SK-N-SH treated with all-trans-retinoic acid at 6 μM for 48 hours (cell line): ENCODE results near the gene MRPS18A.
A peak's percentile ranks its signal among the peaks of the same experiment; 100 is the strongest.
"Not testable (repeated sequence)": the region's sequence is repeated elsewhere in the genome, so short reads cannot be mapped to it uniquely, and the experiment has no call there.

Experiments used
- ATAC-seq: fragments of 200-7000 bp; cut with Tn5 transposase; 3 replicates; pipeline ENCODE4 v1.9.1; 2020; ENCODE audit warnings: mild to moderate bottlenecking, moderate library complexity
- ARNTL ChIP-seq: fragments of 450-650 bp; formaldehyde crosslinking; IDR thresholded peaks from 2 replicates; pipeline ENCODE4 v1.5.0; 2020; ENCODE audit warnings: low read depth, mild to moderate bottlenecking, moderate library complexity, borderline replicate concordance
- BACH2 ChIP-seq: fragments of 250-450 bp; sonication (Bioruptor Pico); IDR thresholded peaks from 2 replicates; pipeline ENCODE4 v1.9.0; 2021; ENCODE audit warnings: mild to moderate bottlenecking, borderline replicate concordance
- CREB5 ChIP-seq: fragments of 250-450 bp; sonication (Bioruptor Pico); IDR thresholded peaks from 2 replicates; pipeline ENCODE4 v1.5.1; 2020; ENCODE audit warnings: low read depth, mild to moderate bottlenecking, moderate library complexity
- CSDC2 ChIP-seq: fragments of 250-450 bp; sonication (Bioruptor Pico); IDR thresholded peaks from 2 replicates; pipeline ENCODE4 v1.5.0; 2020; ENCODE audit warnings: mild to moderate bottlenecking, moderate library complexity
- CSRNP3 ChIP-seq: fragments of 250-450 bp; sonication (Bioruptor Pico); IDR thresholded peaks from 2 replicates; pipeline ENCODE4 v1.5.1; 2021; ENCODE audit warnings: mild to moderate bottlenecking, moderate library complexity
- ISL1 ChIP-seq: fragments of 250-450 bp; sonication (Bioruptor Pico); IDR thresholded peaks from 2 replicates; pipeline ENCODE4 v2.1.2; 2022; ENCODE audit warnings: mild to moderate bottlenecking, moderate library complexity
- OSR1 ChIP-seq: fragments of 250-450 bp; sonication (Bioruptor Pico); IDR thresholded peaks from 2 replicates; pipeline ENCODE4 v1.8.0; 2022; ENCODE audit warnings: moderate library complexity, mild to moderate bottlenecking, inconsistent platforms
- PATZ1 ChIP-seq: fragments of 250-450 bp; sonication (Bioruptor Pico); IDR thresholded peaks from 2 replicates; pipeline ENCODE4 v1.8.0; 2020; ENCODE audit warnings: mild to moderate bottlenecking, moderate library complexity, borderline replicate concordance
- TOX ChIP-seq: fragments of 250-450 bp; sonication (Bioruptor Pico); IDR thresholded peaks from 2 replicates; pipeline ENCODE4 v1.8.0; 2021; ENCODE audit warnings: mild to moderate bottlenecking, moderate library complexity, borderline replicate concordance
- TSHZ2 ChIP-seq: fragments of 250-450 bp; sonication (Bioruptor Pico); IDR thresholded peaks from 2 replicates; pipeline ENCODE4 v1.5.0; 2020; ENCODE audit warnings: mild to moderate bottlenecking, moderate library complexity
- ZC3H10 ChIP-seq: fragments of 250-450 bp; sonication (Bioruptor Pico); IDR thresholded peaks from 2 replicates; pipeline ENCODE4 v1.5.1; 2021; ENCODE audit warnings: mild to moderate bottlenecking, moderate library complexity
- ZFP30 ChIP-seq: fragments of 450-650 bp; formaldehyde crosslinking; IDR thresholded peaks from 2 replicates; pipeline ENCODE4 v1.5.0; 2022; ENCODE audit warnings: mild to moderate bottlenecking, moderate library complexity
- ZNF565 ChIP-seq: fragments of 450-650 bp; formaldehyde crosslinking; conservative IDR thresholded peaks from 2 replicates; pipeline ENCODE4 v1.5.0; 2020; ENCODE audit warnings: low read depth, mild to moderate bottlenecking, moderate library complexity

Gene MRPS18A

GRCh38 chr6:43702534-43703440 is 15.2 kb upstream of the MRPS18A start (continued):
- TF ChIP-seq ZFP30 (CRISPR knock-in tag) (no peak), TOX (CRISPR knock-in tag) (no peak)

- ATAC-seq: no peak
- TF ChIP-seq TOX (CRISPR knock-in tag) (no peak), CREB5 (CRISPR knock-in tag) (no peak)
Measured at GRCh38 chr6:43702171-43702533, 14.6 kb upstream of the MRPS18A start.

GRCh38 chr6:43700939-43701560 is 13.5 kb upstream of the MRPS18A start:
- ATAC-seq: not testable (repeated sequence)

- peak; percentile 69 for ATAC-seq
- TF ChIP-seq TSHZ2 (CRISPR knock-in tag) (no peak), BACH2 (CRISPR knock-in tag) (no peak), ZNF565 (CRISPR knock-in tag) (no peak), OSR1 (no peak), ARNTL (no peak), CSRNP3 (no peak), ZC3H10 (CRISPR knock-in tag) (no peak), ZFP30 (CRISPR knock-in tag) (no peak), PATZ1 (no peak), CREB5 (CRISPR knock-in tag) (no peak), ISL1 (no peak), CSDC2 (CRISPR knock-in tag) (no peak)
- TF ChIP-seq, all 23 proteins: peak for 0
Measured at GRCh38 chr6:43699564-43700186, 12.1 kb upstream of the MRPS18A start.
